GM18508 (cell line): ENCODE results near the gene CIT.
"Not testable (repeated sequence)": the region's sequence is repeated elsewhere in the genome, so short reads cannot be mapped to it uniquely, and the experiment has no call there.

Source experiments
- ATAC-seq: cut with Tn5 transposase; IDR thresholded peaks from one replicate; pipeline ENCODE4 v1.9.1; 2021; ENCODE audit warnings: moderate number of reproducible peaks; ENCODE audit not compliant: insufficient read depth, unreplicated experiment

The CIT gene

DNA sequence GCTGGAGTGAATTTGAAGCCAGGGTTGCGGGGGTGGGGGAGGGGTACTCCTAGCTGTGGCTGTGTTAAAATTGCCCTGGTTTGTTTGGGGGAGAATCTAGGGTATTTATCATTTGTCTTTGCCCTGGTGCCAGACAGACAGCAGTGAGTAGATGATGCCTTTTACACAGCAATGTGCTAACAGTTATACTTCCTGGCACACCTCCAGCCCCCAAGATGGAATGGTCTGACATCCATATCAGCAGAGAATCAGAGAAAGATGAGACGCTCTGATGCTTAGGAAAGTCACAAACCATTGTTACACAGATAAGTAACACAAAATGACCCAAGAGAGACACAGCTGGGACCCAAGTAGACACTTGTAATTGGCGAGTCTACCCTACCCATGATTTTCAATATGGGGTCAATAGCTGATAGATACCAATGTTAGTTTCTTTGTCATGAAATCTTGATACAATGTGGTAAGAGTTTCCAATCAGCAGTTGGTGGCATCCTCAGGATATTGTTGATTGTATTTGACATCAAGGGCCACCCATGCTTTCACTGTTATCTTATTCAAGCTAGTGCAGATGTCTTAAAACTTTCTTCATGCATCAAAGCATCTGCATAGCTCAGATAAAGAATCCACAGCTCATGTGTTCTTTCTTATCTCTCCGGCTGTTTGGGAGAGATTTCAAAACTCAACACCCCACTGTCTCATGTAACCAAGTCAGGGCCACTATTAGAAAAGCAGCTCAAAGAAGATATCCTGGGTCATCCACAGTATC is 211.8 kb downstream of the CIT start:
- ATAC-seq: no peak

DNA sequence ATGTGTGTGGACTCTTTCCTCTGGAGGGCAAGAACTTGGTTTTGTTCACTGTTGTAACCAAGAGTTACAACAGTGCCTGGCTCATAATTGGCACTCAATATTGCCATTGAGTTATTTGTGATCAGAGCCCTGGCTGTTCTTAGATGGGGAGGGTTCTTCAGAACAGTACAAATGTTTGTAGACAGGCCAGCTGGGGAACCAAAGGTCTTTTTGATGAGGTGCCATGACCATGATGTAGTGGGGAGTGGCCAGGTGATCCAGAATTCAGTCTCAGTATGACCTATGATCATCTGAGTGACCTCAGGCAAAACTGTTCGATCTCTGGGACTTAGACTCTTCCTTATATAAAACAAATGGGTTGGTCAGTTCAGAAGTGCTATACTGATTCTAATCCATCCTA is 212.5 kb downstream of the CIT start:
- no peak for ATAC-seq

DNA sequence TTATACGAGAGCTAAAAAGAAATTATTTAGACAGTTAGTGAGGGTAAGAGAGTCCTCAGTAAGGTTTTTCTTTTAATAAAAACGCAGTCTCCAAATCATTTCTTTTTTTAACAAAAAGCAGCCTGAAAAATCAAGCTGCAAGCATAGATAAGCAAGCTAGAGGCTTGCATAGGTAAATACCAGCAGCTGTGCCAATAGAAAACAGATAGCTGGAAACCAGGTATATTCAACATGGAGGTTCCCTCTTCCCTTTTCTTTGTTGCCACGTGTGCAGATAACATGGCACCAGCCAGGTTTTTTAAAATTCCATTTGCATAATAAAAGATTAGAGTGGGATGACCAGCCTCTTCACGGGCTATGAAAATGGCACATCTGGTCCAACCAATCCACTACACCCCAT is 215.2 kb downstream of the CIT start:
- ATAC-seq: no peak

DNA sequence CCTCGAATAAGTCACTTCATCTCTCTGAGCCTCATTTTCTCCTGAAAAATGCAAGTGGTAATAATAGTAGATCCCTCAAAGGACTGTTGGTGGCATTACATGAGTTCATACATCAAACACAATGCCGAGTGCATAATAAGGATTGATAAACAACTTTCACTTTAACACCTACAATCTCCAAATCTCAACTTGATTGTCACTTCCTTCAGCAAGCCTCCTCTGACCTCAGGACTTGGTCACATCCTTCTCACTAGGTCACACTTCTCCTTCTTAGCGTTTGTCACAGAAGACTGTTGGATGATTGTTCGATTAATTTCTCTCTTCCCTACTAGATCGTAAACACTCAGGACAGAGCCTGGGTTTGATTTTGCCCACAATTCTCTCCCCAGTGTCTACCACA is 217.0 kb downstream of the CIT start:
- no peak for ATAC-seq

DNA sequence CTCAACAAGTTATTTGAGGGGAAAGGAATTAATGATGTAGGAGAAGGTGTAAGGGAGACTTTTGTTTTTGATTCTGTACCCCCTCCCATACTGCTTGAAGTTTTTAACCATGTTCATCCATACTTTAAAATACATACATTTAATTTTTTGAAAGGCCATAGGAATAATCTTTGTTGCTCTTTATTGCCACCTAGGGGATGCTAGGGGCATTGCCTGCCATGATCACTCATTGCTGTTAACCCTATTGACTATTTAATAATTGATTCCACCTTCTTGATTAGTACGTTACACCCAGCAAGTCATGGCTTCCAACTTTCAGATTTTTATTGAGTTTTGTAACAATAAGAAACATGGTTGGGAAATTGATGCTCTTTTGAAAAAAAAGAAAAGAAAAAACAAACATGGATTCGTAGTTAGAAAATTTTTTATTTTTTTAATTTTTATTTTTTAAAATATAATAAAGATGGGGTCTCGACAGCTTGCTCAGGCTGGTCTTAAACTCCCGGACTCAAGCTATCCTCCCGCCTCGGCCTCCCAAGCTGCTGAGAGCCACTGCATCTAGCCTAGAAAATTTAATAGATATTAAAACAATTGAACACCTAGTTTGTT is 217.7 kb downstream of the CIT start:
- ATAC-seq: no peak

DNA sequence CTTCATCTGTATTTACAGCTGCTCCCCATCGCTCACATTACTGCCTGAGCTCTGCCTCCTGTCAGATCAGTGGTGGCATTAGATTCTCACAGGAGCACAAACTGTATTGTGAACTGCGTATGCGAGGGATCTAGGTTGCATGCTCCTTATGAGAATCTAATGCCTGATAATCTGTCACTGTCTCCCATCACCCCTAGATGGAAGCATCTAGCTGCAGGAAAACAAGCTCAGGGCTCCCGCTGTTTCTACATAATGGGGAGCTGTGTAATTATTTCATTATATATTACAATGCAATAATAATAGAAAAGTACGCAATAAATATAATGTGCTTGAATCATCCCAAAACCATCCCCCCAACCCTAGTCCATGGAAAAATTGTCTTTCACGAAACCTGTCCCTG is 219.0 kb downstream of the CIT start:
- ATAC-seq: not testable (repeated sequence)

DNA sequence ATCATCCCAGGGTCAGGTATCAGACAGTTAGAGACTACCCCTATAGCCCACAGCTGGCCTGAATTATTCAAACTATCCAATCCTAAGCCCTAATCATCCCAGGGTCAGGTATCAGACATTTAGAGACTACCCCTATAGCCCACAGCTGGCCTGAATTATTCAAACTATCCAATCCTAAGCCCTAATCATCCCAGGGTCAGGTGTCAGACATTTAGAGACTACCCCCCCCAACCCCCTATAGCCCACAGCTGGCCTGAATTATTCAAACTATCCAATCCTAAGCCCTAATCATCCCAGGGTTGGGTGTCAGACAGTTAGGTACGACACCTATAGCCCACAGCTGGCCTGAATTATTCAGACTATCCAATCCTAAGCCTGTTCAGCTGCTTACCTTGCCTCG is 220.1 kb downstream of the CIT start:
- not testable (repeated sequence) for ATAC-seq

DNA sequence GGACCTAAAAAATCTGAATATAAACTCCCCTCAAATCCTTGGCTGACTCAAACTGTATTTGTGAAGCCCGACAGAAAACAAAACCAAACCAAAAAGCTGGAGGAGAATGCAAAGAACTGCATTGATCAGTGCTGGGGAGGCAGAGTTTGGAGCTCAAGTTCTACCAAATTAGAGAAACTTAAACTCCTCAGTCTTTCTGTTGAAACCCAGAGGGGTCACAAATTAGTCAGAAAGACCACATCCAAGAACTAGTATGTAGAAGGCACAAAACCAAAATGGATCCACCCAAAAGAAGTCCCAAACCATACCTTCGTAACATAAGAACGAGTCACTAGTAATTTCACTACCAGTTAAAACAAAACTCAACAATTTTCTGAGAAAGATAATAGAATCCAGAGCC is 224.5 kb downstream of the CIT start:
- ATAC-seq: no peak

DNA sequence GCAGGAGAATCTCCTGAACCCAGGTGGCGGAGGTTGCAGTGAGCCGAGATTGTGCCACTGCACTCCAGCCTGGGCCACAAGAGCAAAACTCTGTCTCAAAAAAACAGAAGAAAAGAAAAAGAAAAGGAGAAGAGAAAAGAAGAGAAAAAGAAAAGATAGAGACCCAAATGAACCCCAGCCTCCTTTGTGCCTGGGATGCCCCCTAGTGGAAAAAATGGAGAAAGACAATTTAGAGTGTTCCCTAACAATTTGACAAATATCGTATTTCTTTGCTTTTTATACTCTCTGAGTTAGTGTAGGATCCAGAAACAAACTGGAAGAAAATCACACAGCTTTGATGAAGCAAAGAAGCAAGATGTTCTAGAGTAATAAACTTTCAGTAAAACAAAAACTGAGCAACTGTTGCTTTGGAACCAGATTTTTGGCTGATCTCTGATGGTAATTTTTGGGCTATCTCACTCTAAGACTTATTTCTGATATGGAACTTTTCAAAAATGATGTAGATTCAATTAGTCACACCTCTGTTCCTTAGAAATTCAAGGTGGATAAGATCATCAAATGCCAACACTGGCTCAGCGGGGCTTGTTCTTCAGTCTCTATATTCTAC is 227.8 kb downstream of the CIT start:
- no peak for ATAC-seq

DNA sequence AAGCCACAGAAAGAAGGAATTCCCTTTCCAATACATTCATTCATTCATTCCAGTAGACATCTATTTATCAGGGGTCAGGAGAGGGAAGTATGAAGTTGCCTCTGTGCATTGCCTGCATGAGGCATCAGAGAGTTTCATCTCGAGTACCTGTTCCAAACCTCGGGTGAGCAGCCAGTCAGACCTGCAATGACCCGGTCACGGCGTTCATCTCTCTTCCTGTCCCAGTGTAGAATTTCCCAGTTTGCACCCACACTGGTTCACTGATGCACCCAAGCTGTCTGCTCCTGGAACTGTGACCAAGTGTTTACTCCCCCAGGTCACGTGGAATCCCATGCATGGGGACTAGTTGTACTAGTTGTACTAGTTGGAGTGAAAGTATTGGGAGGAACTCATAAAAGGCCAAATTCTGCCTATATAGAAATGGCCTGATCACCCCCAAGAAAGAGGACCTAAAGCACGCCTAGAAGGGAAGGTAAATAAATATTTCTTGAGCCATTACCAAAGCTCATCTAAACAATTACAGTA is 231.5 kb downstream of the CIT start:
- no peak for ATAC-seq

DNA sequence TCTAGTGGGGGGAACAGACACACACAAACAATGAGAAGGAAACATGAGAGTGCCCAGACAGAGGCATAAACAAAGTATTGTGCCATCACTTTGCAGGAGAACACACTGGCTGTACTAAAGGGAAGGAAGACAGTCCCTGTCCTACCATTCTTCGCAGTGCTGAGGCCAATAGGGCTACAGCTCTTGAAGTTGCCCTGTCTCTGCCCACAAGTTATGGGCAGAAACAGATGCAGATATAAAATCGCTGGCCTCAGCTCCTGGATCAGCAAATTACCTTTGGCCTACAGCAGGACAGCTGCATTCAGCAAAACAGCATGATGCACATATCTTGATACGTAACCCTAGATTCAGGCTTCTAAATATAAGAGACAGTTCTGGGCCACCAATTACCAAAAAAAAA is 232.2 kb downstream of the CIT start:
- no peak for ATAC-seq

DNA sequence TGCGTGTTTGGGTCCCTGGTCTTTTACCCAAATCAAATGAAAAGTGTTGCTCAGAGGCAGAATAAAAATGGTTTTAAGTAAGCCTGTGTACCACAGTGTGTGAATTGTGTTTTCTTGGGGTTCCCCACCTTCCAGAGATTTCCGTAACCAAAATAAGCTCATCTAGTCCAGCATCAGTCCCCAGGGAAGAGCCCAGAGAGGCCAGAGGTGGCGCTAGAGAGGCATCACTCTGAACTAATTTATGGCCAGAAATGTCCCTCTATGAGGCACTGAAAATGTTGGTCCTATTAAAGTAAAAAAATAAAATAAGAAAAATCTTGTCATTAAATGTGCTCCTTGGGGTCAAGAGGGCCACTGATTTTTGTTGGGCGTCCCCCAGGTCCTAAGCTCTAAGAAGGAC is 234.1 kb downstream of the CIT start:
- no peak for ATAC-seq
